SK-N-SH (cell line): ENCODE data around the gene FOXP1. TPM values are rescaled to one million over a fixed set of nuclear protein-coding genes. Genes with fewer than 3 reads are reported as not detected.

Experiments
- CTCF ChIA-PET: fragments of 300-600, 350-600 bp; formaldehyde crosslinking; extraction: SDS; loops from one replicate; lab custom pipeline; 2021; lab: Yijun Ruan, JAX
- POLR2A ChIA-PET: fragments of 350-600 bp; sonication (Branson Sonifier 250); formaldehyde crosslinking; extraction: SDS; loops from one replicate; lab custom pipeline; 2020; ENCODE audit warnings: antibody characterized with exemption, inconsistent platforms; lab: Yijun Ruan, JAX
- DNase-seq: peaks from one replicate; pipeline ENCODE4 v3.0.0; 2012
- H2AFZ ChIP-seq: fragments of 200-600 bp; sonication (generic); 2 replicates; pipeline ENCODE4 v1.8.1; 2016; ENCODE audit warnings: antibody characterized with exemption, mild to moderate bottlenecking, low read depth
- H3F3A ChIP-seq: fragments of 200-600 bp; sonication (generic); replicated peaks from 2 replicates; pipeline ENCODE3; 2016; ENCODE audit warnings: antibody characterized with exemption, mild to moderate bottlenecking; ENCODE audit not compliant: insufficient read depth
- H3K27ac ChIP-seq, 2 experiments: fragments of 200-500 bp in 1 of 2; fragments of 200-600 bp in 1 of 2; sonication (Bioruptor generic) in 1 of 2; sonication (generic), shearing (Covaris generic) in 1 of 2; 2 replicates each; pipeline versions ENCODE4 v1.5.1 to v1.6.1; 2014 to 2016; ENCODE audit warnings: low read depth in 2 of 2, inconsistent platforms in 1 of 2, low read length in 1 of 2, mild to moderate bottlenecking in 1 of 2, mixed read lengths in 1 of 2
- H3K27me3 ChIP-seq: fragments of 200-600 bp; sonication (generic), shearing (Covaris generic); 2 replicates; pipeline ENCODE4 v1.6.1; 2016; ENCODE audit warnings: mixed run types; ENCODE audit not compliant: insufficient read depth
- H3K36me3 ChIP-seq, 2 experiments: fragments of 200-500 bp in 1 of 2; fragments of 200-600 bp in 1 of 2; sonication (Bioruptor generic) in 1 of 2; sonication (generic) in 1 of 2; replicated peaks in 1 of 2; 2 replicates each; pipeline versions ENCODE3 to v1.5.1; 2014 to 2016; ENCODE audit warnings: low read length in 1 of 2, mild to moderate bottlenecking in 1 of 2; ENCODE audit not compliant: insufficient read depth in 2 of 2, control insufficient read depth in 1 of 2
- H3K4me1 ChIP-seq, 2 experiments: fragments of 200-500 bp in 1 of 2; fragments of 200-600 bp in 1 of 2; sonication (Bioruptor generic) in 1 of 2; sonication (generic), shearing (Covaris generic) in 1 of 2; 2 replicates each; pipeline versions ENCODE4 v1.5.1 to v1.6.1; 2014 to 2016; ENCODE audit warnings: low read depth in 1 of 2, low read length in 1 of 2, mixed run types in 1 of 2; ENCODE audit not compliant: insufficient read depth in 2 of 2, control insufficient read depth in 1 of 2
- H3K4me2 ChIP-seq: fragments of 200-600 bp; sonication (generic), shearing (Covaris generic); 2 replicates; pipeline ENCODE4 v1.6.1; 2017; ENCODE audit warnings: mixed run types
- H3K4me3 ChIP-seq, 2 experiments: fragments of 200-500 bp in 1 of 2; fragments of 200-600 bp in 1 of 2; sonication (Bioruptor generic) in 1 of 2; sonication (generic), shearing (Covaris generic) in 1 of 2; 2 replicates each; pipeline versions ENCODE4 v1.5.1 to v1.8.1; 2014 to 2016; ENCODE audit warnings: low read depth in 2 of 2, inconsistent platforms in 1 of 2, low read length in 1 of 2, mild to moderate bottlenecking in 1 of 2, mixed read lengths in 1 of 2, moderate library complexity in 1 of 2
- H3K79me2 ChIP-seq: fragments of 200-600 bp; sonication (generic); 2 replicates; pipeline ENCODE4 v1.8.1; 2017; ENCODE audit warnings: mild to moderate bottlenecking; ENCODE audit not compliant: insufficient read depth
- H3K9ac ChIP-seq: fragments of 200-600 bp; sonication (generic); 2 replicates; pipeline ENCODE4 v1.6.1; 2017; ENCODE audit warnings: mixed run types
- H3K9me2 ChIP-seq: fragments of 200-600 bp; sonication (generic); 2 replicates; pipeline ENCODE4 v1.6.1; 2017; ENCODE audit warnings: mixed run types
- H3K9me3 ChIP-seq: fragments of 200-600 bp; sonication (generic); 2 replicates; pipeline ENCODE4 v1.6.1; 2017; ENCODE audit warnings: mixed run types, mild to moderate bottlenecking, moderate library complexity
- H4K20me1 ChIP-seq: fragments of 200-600 bp; sonication (generic); 2 replicates; pipeline ENCODE4 v1.6.1; 2017; ENCODE audit warnings: mild to moderate bottlenecking, mixed run types; ENCODE audit not compliant: insufficient read depth
- CHD2 ChIP-seq: fragments of 150-350 bp; IDR thresholded peaks from 2 replicates; pipeline ENCODE4 v1.6.1; 2018; ENCODE audit warnings: low read length; ENCODE audit not compliant: partially characterized antibody
- ELF1 ChIP-seq: IDR thresholded peaks from 2 replicates; pipeline ENCODE4 v1.4.0; 2012
- FOSL2 ChIP-seq: IDR thresholded peaks from 2 replicates; pipeline ENCODE4 v1.4.0; 2012; ENCODE audit warnings: low read depth, mild to moderate bottlenecking, moderate library complexity, borderline replicate concordance
- FOXM1 ChIP-seq: IDR thresholded peaks from 2 replicates; pipeline ENCODE4 v1.4.0; 2012; ENCODE audit warnings: low read depth, mild to moderate bottlenecking
- GATA2 ChIP-seq: sonication (generic); formaldehyde crosslinking; IDR thresholded peaks from 2 replicates; pipeline ENCODE4 v1.5.0; 2020; ENCODE audit warnings: mild to moderate bottlenecking, missing genetic modification reagents
- JUND ChIP-seq: IDR thresholded peaks from 2 replicates; pipeline ENCODE4 v1.4.0; 2012
- MEF2A ChIP-seq: IDR thresholded peaks from 2 replicates; pipeline ENCODE4 v1.4.0; 2012; ENCODE audit warnings: low read depth, borderline replicate concordance
- MXI1 ChIP-seq: IDR thresholded peaks from 2 replicates; pipeline ENCODE4 v1.6.1; 2012; ENCODE audit warnings: mild to moderate bottlenecking, low read depth, low read length, improper control_type of control experiment
- POLR2AphosphoS5 ChIP-seq: IDR thresholded peaks from 2 replicates; pipeline ENCODE4 v1.6.1; 2012; ENCODE audit warnings: low read depth, low read length
- RAD21 ChIP-seq: IDR thresholded peaks from 2 replicates; pipeline ENCODE4 v1.6.1; 2012; ENCODE audit warnings: mild to moderate bottlenecking, low read length
- RCOR1 ChIP-seq: fragments of 150-350 bp; IDR thresholded peaks from 2 replicates; pipeline ENCODE4 v1.6.1; 2017; ENCODE audit warnings: antibody characterized with exemption, low read length
- RFX5 ChIP-seq: IDR thresholded peaks from 2 replicates; pipeline ENCODE4 v1.6.1; 2012; ENCODE audit warnings: mild to moderate bottlenecking, improper control_type of control experiment, low read length
- TCF12 ChIP-seq: IDR thresholded peaks from 2 replicates; pipeline ENCODE4 v1.4.0; 2012
- TEAD4 ChIP-seq: IDR thresholded peaks from 2 replicates; pipeline ENCODE4 v1.4.0; 2012; ENCODE audit warnings: mild to moderate bottlenecking, borderline replicate concordance; ENCODE audit not compliant: insufficient read depth
- YY1 ChIP-seq: IDR thresholded peaks from 2 replicates; pipeline ENCODE4 v1.4.0; 2012; ENCODE audit warnings: low read depth, mild to moderate bottlenecking
- WGBS: methylation state at CpG from one replicate; pipeline ENCODE4 v1.1.6; 2017; ENCODE audit warnings: low lambda C conversion rate; 5-methylcytosine and 5-hydroxymethylcytosine counted together
- polyA plus RNA-seq, 3 experiments: library from polyadenylated mRNA; depleted of rRNA; stranded (reverse); fragments of >200 nt; gene quantifications; 2 replicates each; pipeline ENCODE4 v1.2.3, GENCODE V29; 2012
- TF ChIP-seq, protein P1 (sequence below): IDR thresholded peaks from 2 replicates; pipeline ENCODE4 v1.4.0; 2012; ENCODE audit warnings: low read depth, borderline replicate concordance
- TF ChIP-seq, protein P2 (sequence below): IDR thresholded peaks from 2 replicates; pipeline ENCODE4 v1.4.0; 2012; ENCODE audit warnings: low read depth
- TF ChIP-seq, protein P3 (sequence below): IDR thresholded peaks from 2 replicates; pipeline ENCODE4 v1.6.1; 2012; ENCODE audit warnings: mild to moderate bottlenecking, low read depth, low read length, moderate library complexity
- TF ChIP-seq, protein P4 (sequence below): IDR thresholded peaks from 2 replicates; pipeline ENCODE4; 2012
- TF ChIP-seq, protein P5 (sequence below): fragments of 200-600 bp; sonication (generic); IDR thresholded peaks from 2 replicates; pipeline ENCODE4 v1.6.1; 2017; ENCODE audit warnings: antibody characterized with exemption, mild to moderate bottlenecking, moderate library complexity
- TF ChIP-seq, protein P6 (sequence below): fragments of 150-350 bp; IDR thresholded peaks from 2 replicates; pipeline ENCODE4 v1.6.1; 2016; ENCODE audit warnings: mild to moderate bottlenecking, low read depth, low read length

The FOXP1 gene
- polyA plus RNA-seq, 1 of the 3 experiments (the other 2 are of a cell fraction) = 8.8 TPM

DNA sequence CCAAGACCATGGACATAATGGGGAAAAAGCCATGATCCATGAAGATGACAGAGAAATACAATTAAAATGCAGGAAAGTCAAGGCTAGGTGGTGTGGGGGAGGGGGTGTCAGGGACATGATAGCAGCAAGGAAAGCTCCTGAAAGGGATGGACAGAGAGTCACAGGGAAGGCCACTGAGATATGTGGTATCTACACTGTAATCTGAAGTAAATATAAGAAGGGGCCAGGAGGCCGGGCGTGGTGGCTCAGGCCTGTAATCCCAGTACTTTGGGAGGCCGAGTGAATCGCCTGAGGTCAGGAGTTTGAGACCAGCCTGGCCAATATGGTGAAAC lies 62.5 kb downstream of the FOXP1 start (continued):
- TF ChIP-seq, protein P1, sequence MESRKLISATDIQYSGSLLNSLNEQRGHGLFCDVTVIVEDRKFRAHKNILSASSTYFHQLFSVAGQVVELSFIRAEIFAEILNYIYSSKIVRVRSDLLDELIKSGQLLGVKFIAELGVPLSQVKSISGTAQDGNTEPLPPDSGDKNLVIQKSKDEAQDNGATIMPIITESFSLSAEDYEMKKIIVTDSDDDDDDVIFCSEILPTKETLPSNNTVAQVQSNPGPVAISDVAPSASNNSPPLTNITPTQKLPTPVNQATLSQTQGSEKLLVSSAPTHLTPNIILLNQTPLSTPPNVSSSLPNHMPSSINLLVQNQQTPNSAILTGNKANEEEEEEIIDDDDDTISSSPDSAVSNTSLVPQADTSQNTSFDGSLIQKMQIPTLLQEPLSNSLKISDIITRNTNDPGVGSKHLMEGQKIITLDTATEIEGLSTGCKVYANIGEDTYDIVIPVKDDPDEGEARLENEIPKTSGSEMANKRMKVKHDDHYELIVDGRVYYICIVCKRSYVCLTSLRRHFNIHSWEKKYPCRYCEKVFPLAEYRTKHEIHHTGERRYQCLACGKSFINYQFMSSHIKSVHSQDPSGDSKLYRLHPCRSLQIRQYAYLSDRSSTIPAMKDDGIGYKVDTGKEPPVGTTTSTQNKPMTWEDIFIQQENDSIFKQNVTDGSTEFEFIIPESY = no peak
- TF ChIP-seq MEF2A (no peak), YY1 (no peak), FOXM1 (no peak), RFX5 (no peak)
- TF ChIP-seq, protein P2, sequence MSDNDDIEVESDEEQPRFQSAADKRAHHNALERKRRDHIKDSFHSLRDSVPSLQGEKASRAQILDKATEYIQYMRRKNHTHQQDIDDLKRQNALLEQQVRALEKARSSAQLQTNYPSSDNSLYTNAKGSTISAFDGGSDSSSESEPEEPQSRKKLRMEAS = no peak

DNA sequence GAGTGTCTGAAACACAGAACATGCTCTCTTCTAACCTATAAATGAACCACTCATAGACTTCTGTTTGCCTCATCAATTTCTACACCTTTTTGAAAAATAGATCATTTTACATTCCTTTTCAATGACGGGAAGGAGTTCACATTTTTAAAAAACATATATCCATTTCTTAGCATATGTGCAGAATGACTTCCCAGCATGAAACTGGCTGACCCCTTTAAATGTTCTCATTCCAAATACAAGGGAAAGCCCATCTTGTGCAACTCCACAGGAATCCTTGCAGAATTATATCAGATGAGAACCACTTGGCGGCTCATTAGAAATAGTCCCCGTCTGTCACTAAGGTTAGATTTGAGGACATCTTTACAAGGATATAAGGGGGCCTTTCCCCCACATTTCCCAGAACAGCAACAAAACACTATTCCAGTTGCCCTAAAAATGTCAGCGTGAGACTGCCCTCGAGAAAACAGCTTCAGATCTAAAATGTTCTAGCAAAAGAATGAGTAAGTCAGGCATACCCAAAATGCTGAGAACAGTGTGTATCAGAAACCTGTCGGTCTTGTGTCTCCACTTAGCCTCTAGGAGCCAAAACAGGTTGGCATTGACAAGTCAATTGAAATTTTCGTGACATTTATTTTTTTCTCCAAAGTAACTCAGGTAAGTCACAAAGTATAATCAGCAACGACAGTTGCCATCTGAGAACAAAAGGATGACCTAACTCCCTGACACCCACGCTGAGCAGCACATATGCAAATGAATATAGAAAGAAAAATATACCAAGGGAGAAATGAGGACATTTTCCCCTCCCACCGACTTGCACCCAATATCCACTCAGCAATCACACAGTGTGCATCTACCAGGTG lies 63.1 kb downstream of the FOXP1 start:
- Histone ChIP-seq H3K27ac (no peak overlapping the region), H3K4me3 (no peak overlapping the region), H3F3A (peaks cover 15% of the 10 kb centered on the region), H3K9ac (no peak overlapping the region), H2AFZ (no peak overlapping the region), H4K20me1 (no peaks in the 10 kb centered on the region), H3K79me2 (peaks cover 95% of the 10 kb centered on the region), H3K9me3 (no peaks in the 10 kb centered on the region), H3K9me2 (no peaks in the 10 kb centered on the region), H3K27me3 (no peaks in the 10 kb centered on the region), H3K4me2 (no peak overlapping the region), H3K36me3 (peaks cover 0 to 9% of the 10 kb centered on the region in 2 experiments), H3K4me1 (peaks cover 9 to 21% of the 10 kb centered on the region in 2 experiments; a peak in 2 of 4 replicates)
- POLR2A ChIA-PET = no interaction called here
- WGBS = 88% methylated on average over 10 of the region's 10 CpGs
- no peak for DNase-seq
- TF ChIP-seq, protein P3, sequence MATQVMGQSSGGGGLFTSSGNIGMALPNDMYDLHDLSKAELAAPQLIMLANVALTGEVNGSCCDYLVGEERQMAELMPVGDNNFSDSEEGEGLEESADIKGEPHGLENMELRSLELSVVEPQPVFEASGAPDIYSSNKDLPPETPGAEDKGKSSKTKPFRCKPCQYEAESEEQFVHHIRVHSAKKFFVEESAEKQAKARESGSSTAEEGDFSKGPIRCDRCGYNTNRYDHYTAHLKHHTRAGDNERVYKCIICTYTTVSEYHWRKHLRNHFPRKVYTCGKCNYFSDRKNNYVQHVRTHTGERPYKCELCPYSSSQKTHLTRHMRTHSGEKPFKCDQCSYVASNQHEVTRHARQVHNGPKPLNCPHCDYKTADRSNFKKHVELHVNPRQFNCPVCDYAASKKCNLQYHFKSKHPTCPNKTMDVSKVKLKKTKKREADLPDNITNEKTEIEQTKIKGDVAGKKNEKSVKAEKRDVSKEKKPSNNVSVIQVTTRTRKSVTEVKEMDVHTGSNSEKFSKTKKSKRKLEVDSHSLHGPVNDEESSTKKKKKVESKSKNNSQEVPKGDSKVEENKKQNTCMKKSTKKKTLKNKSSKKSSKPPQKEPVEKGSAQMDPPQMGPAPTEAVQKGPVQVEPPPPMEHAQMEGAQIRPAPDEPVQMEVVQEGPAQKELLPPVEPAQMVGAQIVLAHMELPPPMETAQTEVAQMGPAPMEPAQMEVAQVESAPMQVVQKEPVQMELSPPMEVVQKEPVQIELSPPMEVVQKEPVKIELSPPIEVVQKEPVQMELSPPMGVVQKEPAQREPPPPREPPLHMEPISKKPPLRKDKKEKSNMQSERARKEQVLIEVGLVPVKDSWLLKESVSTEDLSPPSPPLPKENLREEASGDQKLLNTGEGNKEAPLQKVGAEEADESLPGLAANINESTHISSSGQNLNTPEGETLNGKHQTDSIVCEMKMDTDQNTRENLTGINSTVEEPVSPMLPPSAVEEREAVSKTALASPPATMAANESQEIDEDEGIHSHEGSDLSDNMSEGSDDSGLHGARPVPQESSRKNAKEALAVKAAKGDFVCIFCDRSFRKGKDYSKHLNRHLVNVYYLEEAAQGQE = no peak
- TF ChIP-seq FOSL2 (no peak), POLR2AphosphoS5 (no peak), MXI1 (no peak), ELF1 (no peak), RAD21 (no peak), FOXM1 (no peak), RCOR1 (no peak), TCF12 (no peak), MEF2A (no peak), TEAD4 (no peak), GATA2 (CRISPR knock-in tag) (no peak), JUND (no peak), RFX5 (no peak), CHD2 (no peak)
- TF ChIP-seq, protein P4, sequence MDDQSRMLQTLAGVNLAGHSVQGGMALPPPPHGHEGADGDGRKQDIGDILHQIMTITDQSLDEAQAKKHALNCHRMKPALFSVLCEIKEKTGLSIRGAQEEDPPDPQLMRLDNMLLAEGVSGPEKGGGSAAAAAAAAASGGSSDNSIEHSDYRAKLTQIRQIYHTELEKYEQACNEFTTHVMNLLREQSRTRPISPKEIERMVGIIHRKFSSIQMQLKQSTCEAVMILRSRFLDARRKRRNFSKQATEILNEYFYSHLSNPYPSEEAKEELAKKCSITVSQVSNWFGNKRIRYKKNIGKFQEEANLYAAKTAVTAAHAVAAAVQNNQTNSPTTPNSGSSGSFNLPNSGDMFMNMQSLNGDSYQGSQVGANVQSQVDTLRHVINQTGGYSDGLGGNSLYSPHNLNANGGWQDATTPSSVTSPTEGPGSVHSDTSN = no peak
- TF ChIP-seq, protein P5, sequence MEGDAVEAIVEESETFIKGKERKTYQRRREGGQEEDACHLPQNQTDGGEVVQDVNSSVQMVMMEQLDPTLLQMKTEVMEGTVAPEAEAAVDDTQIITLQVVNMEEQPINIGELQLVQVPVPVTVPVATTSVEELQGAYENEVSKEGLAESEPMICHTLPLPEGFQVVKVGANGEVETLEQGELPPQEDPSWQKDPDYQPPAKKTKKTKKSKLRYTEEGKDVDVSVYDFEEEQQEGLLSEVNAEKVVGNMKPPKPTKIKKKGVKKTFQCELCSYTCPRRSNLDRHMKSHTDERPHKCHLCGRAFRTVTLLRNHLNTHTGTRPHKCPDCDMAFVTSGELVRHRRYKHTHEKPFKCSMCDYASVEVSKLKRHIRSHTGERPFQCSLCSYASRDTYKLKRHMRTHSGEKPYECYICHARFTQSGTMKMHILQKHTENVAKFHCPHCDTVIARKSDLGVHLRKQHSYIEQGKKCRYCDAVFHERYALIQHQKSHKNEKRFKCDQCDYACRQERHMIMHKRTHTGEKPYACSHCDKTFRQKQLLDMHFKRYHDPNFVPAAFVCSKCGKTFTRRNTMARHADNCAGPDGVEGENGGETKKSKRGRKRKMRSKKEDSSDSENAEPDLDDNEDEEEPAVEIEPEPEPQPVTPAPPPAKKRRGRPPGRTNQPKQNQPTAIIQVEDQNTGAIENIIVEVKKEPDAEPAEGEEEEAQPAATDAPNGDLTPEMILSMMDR = no peak
- TF ChIP-seq, protein P2 = no peak
- TF ChIP-seq, protein P6, sequence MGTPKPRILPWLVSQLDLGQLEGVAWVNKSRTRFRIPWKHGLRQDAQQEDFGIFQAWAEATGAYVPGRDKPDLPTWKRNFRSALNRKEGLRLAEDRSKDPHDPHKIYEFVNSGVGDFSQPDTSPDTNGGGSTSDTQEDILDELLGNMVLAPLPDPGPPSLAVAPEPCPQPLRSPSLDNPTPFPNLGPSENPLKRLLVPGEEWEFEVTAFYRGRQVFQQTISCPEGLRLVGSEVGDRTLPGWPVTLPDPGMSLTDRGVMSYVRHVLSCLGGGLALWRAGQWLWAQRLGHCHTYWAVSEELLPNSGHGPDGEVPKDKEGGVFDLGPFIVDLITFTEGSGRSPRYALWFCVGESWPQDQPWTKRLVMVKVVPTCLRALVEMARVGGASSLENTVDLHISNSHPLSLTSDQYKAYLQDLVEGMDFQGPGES = no peak
- CTCF ChIA-PET = no interaction called here
